Activated CD8-positive, alpha-beta memory T cell treated with anti-CD3 and anti-CD28 coated beads, Interleukin-2, amount 50 U/mL, for 1 hour (primary cell): ENCODE results near the gene GRK5.

ENCODE experiments used
- DNase-seq: peaks from one replicate; pipeline ENCODE4 v3.0.0-alpha.2; 2020; ENCODE audit errors: extremely low read depth

Gene GRK5

GRCh38 chr10:119404719-119405519 is 197.5 kb downstream of the GRK5 start:
- DNase-seq: no peak

GRCh38 chr10:119405520-119405807 is 198.1 kb downstream of the GRK5 start:
- no peak for DNase-seq

GRCh38 chr10:119406137-119406536 is 198.8 kb downstream of the GRK5 start:
- no peak for DNase-seq

- DNase-seq: no peak
These were observed 199.4 kb downstream of the GRK5 start for GRCh38 chr10:119406601-119407253.

- DNase-seq: no peak
These were observed 199.9 kb downstream of the GRK5 start for GRCh38 chr10:119407254-119407777.

- no peak for DNase-seq
These were observed 200.7 kb downstream of the GRK5 start for GRCh38 chr10:119408072-119408471.

- DNase-seq: no peak
These were observed 201.6 kb downstream of the GRK5 start for GRCh38 chr10:119408969-119409371.

GRCh38 chr10:119409385-119409784 is 202.0 kb downstream of the GRK5 start:
- no peak for DNase-seq

GRCh38 chr10:119409906-119410305 is 202.5 kb downstream of the GRK5 start:
- no peak for DNase-seq

- DNase-seq: no peak
These were observed 203.2 kb downstream of the GRK5 start for GRCh38 chr10:119410361-119411116.

GRCh38 chr10:119412244-119413092 is 205.1 kb downstream of the GRK5 start:
- no peak for DNase-seq

GRCh38 chr10:119413093-119413453 is 205.7 kb downstream of the GRK5 start:
- no peak for DNase-seq

GRCh38 chr10:119413471-119414080 is 206.2 kb downstream of the GRK5 start:
- DNase-seq: no peak

GRCh38 chr10:119414081-119414611 is 206.8 kb downstream of the GRK5 start:
- no peak for DNase-seq

GRCh38 chr10:119415121-119415520 is 207.8 kb downstream of the GRK5 start:
- DNase-seq: no peak

- no peak for DNase-seq
These were observed 208.4 kb downstream of the GRK5 start for GRCh38 chr10:119415536-119416503.

- peak; percentile 10 for DNase-seq
These were observed 209.5 kb downstream of the GRK5 start for GRCh38 chr10:119416855-119417254.

- DNase-seq: no peak
These were observed 210.5 kb downstream of the GRK5 start for GRCh38 chr10:119417852-119418251.

- no peak for DNase-seq
These were observed 211.0 kb downstream of the GRK5 start for GRCh38 chr10:119418362-119418761.

- DNase-seq: no peak
These were observed 212.6 kb downstream of the GRK5 start for GRCh38 chr10:119419931-119420330.
